ENCODE measurements around the gene ERC1. TPM values are rescaled to one million over a fixed set of nuclear protein-coding genes. Genes with fewer than 3 reads are reported as not detected.

Gene ERC1
- total RNA-seq, 1 experiment from 2014 or later, result 40.4 TPM

GRCh38 chr12:1532375-1533165 lies 541.5 kb downstream of the ERC1 start:
- TF ChIP-seq SIN3A (IDR thresholded peaks at IDR 0.05; ENCODE audit: borderline replicate concordance, insufficient read depth, low read depth, low read length), result no peak
- POLR2A ChIA-PET, result no interaction called here
- peak overlapping the region; percentile 51 to 57 for H3K4me3 ChIP-seq (ENCODE audit: low read depth in 2 of 2, low read length in 2 of 2)
- CTCF ChIA-PET, result no interaction called here
- ATAC-seq, result no peak
- H3K27me3 ChIP-seq (ENCODE audit: control insufficient read depth, insufficient read depth, low read length), result no peaks in the 10 kb centered on the region
- peaks cover 34% of the 10 kb centered on the region for H3K4me1 ChIP-seq (ENCODE audit: control insufficient read depth, insufficient read depth, low read length)
- BruUV-seq (replicated peaks), result TSS peak; percentile 70
- in situ Hi-C loops (cut with HindIII; ENCODE audit: low pct_unique_long_range_greater_than_20kb, low sequenced_read_pairs), result no loop called here
- intact Hi-C loops (cut with micrococcal nuclease; ENCODE audit: unreplicated experiment), result no loop called here
- H3K36me3 ChIP-seq (ENCODE audit: control insufficient read depth, insufficient read depth, low read length), result no peaks in the 10 kb centered on the region
- DNase-seq (ENCODE audit: low read depth, low spot score), result no peak
- H3K9me3 ChIP-seq (ENCODE audit: control insufficient read depth, insufficient read depth, low read depth, low read length), result no peaks in the 10 kb centered on the region
- H3K27ac ChIP-seq (ENCODE audit: low read length), result peak overlapping the region; percentile 84

DNA sequence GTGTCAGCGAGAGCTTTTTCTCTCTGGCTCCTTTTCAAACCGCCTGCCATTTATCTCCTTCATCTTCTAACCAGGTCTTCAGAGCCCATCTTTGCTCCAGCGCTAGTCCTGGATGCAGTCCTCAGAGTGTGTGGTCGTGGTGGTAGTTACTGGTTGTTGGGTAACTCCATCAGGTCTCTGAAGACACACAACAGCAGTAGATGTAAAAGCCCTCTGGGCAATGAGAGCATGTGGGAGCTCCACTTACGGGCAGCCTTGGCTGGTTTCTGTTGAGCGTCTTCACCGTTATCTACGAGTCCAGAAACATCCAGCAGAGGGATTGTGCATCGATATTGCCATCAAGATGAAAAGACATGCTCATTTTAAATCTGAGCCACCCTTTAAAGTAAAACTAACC lies 542.2 kb downstream of the ERC1 start:
- Histone ChIP-seq H3K4me1 (ENCODE audit: control insufficient read depth, insufficient read depth, low read length) (peaks cover 34% of the 10 kb centered on the region), H3K9me3 (ENCODE audit: control insufficient read depth, insufficient read depth, low read depth, low read length) (no peaks in the 10 kb centered on the region), H3K4me3 (ENCODE audit: low read depth in 2 of 2, low read length in 2 of 2) (peak overlapping the region; percentile 21 to 51), H3K36me3 (ENCODE audit: control insufficient read depth, insufficient read depth, low read length) (no peaks in the 10 kb centered on the region), H3K27me3 (ENCODE audit: control insufficient read depth, insufficient read depth, low read length) (no peaks in the 10 kb centered on the region), H3K27ac (ENCODE audit: low read length) (peak overlapping the region; percentile 84)
- DNase-seq (ENCODE audit: low read depth, low spot score), result no peak
- in situ Hi-C loops (cut with HindIII; ENCODE audit: low pct_unique_long_range_greater_than_20kb, low sequenced_read_pairs), result no loop called here
- no TSS peak for BruUV-seq (replicated peaks)
- TF ChIP-seq SIN3A (IDR thresholded peaks at IDR 0.05; ENCODE audit: borderline replicate concordance, insufficient read depth, low read depth, low read length) (no peak), CTCF (IDR thresholded peaks at IDR 0.05) (no peak), POLR2AphosphoS5 (IDR thresholded peaks at IDR 0.05; ENCODE audit: low read depth, low read length) (no peak), REST (IDR thresholded peaks at IDR 0.05; ENCODE audit: insufficient read depth in 1 of 2, low read depth in 2 of 2, low read length in 1 of 2) (no peak), TCF7L2 (IDR thresholded peaks at IDR 0.05; ENCODE audit: low read depth, low read length) (no peak)
- POLR2A ChIA-PET, result no interaction called here
- peak; percentile 26; the same call in 1 of the 2 replicates for ATAC-seq
- intact Hi-C loops (cut with micrococcal nuclease; ENCODE audit: unreplicated experiment), result no loop called here
- CTCF ChIA-PET, result no interaction called here
